Progenitor cell of endocrine pancreas (in vitro differentiated cells): ENCODE measurements around the gene CYP4B1. TPM values are rescaled to one million over a fixed set of nuclear protein-coding genes. Genes with fewer than 3 reads are reported as not detected.

Source experiments
- DNase-seq: peaks from one replicate; pipeline ENCODE4 v3.0.0; 2021; ENCODE audit warnings: low spot score; ENCODE audit not compliant: unreplicated experiment
- H3K27ac Mint-ChIP-seq: 2 replicates; pipeline ENCODE4 v1.8.0; 2021; ENCODE audit warnings: mild to moderate bottlenecking, moderate library complexity, mixed read lengths
- H3K27me3 Mint-ChIP-seq: 2 replicates; pipeline ENCODE4 v1.8.0; 2021; ENCODE audit warnings: mixed read lengths
- H3K36me3 Mint-ChIP-seq: 2 replicates; pipeline ENCODE4 v1.8.0; 2022; ENCODE audit warnings: mixed read lengths; ENCODE audit not compliant: insufficient read depth
- H3K4me1 Mint-ChIP-seq: 2 replicates; pipeline ENCODE4 v1.8.0; 2021; ENCODE audit warnings: low read depth, mixed read lengths
- H3K4me3 Mint-ChIP-seq: 2 replicates; pipeline ENCODE4 v1.8.0; 2021; ENCODE audit warnings: low read depth, mild to moderate bottlenecking, moderate library complexity, mixed read lengths
- H3K9me3 Mint-ChIP-seq: 2 replicates; pipeline ENCODE4 v1.8.0; 2021; ENCODE audit warnings: low read depth, mixed read lengths
- total RNA-seq: library from RNA; stranded (reverse); gene quantifications from 2 replicates; pipeline ENCODE4 v1.2.1, GENCODE V29; 2021
- TF ChIP-seq, protein P1 (sequence below): fragments of 200-600 bp; sonication (generic); IDR thresholded peaks from one replicate; pipeline ENCODE4 v1.5.0; 2021; ENCODE audit warnings: antibody characterized with exemption, mild to moderate bottlenecking; ENCODE audit not compliant: unreplicated experiment

Gene CYP4B1
- total RNA-seq, 1 donor from 2014 or later: not detected

- DNase-seq: no peak
Measured at GRCh38 chr1:46757247-46757955, 41.4 kb upstream of the CYP4B1 start.

GRCh38 chr1:46757956-46758528, 40.8 kb upstream of the CYP4B1 start:
- peaks cover 3% of the 10 kb centered on the region for H3K9me3 Mint-ChIP-seq
- no peak for DNase-seq
- peaks cover 54% of the 10 kb centered on the region for H3K4me1 Mint-ChIP-seq
- TF ChIP-seq, protein P1, sequence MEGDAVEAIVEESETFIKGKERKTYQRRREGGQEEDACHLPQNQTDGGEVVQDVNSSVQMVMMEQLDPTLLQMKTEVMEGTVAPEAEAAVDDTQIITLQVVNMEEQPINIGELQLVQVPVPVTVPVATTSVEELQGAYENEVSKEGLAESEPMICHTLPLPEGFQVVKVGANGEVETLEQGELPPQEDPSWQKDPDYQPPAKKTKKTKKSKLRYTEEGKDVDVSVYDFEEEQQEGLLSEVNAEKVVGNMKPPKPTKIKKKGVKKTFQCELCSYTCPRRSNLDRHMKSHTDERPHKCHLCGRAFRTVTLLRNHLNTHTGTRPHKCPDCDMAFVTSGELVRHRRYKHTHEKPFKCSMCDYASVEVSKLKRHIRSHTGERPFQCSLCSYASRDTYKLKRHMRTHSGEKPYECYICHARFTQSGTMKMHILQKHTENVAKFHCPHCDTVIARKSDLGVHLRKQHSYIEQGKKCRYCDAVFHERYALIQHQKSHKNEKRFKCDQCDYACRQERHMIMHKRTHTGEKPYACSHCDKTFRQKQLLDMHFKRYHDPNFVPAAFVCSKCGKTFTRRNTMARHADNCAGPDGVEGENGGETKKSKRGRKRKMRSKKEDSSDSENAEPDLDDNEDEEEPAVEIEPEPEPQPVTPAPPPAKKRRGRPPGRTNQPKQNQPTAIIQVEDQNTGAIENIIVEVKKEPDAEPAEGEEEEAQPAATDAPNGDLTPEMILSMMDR: no peak
- H3K36me3 Mint-ChIP-seq: no peaks in the 10 kb centered on the region
- H3K4me3 Mint-ChIP-seq: peak overlapping the region; percentile 1
- H3K27ac Mint-ChIP-seq: peak overlapping the region; percentile 98
- H3K27me3 Mint-ChIP-seq: no peaks in the 10 kb centered on the region

More at GRCh38 chr1:46757247-46757955, 41.4 kb upstream of the CYP4B1 start:
- no peaks in the 10 kb centered on the region for H3K27me3 Mint-ChIP-seq
- TF ChIP-seq, protein P1: no peak
- peaks cover 3% of the 10 kb centered on the region for H3K9me3 Mint-ChIP-seq
- no peaks in the 10 kb centered on the region for H3K36me3 Mint-ChIP-seq
- H3K4me3 Mint-ChIP-seq: peak overlapping the region; percentile 49
- H3K4me1 Mint-ChIP-seq: peaks cover 54% of the 10 kb centered on the region
- peak overlapping the region; percentile 98 for H3K27ac Mint-ChIP-seq

DNA sequence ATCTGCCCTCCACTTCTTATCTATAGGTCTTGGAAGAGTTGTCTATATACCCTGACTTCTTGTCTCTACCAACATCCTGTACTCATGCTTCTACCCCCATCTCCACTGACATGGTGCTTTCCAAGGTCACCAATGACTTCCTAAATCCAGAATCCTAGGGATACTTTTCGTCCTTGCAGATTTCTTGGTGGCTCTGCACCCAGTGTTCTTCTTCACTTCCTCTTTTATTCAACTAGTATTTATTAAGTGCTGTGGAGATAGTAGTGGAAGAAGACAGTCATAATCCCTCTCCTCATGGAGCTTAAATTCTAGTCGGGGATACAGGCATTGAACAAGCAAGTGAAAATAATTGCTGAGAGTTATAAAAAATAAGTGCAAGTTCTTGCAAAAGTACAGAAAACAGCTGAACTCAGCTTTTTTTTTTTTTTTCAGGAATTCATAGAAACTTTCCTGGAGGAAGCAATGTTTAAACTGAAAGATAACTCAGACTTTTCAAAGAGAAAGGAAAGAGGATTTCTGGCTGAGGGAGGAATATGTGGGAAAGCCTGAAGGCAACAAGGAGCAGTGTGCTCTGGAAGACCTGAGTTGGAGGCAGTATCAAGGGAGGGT, 38.2 kb upstream of the CYP4B1 start:
- no peak for DNase-seq
- Mint-ChIP-seq H3K9me3 (peaks cover 3% of the 10 kb centered on the region), H3K4me1 (peaks cover 39% of the 10 kb centered on the region), H3K4me3 (no peak overlapping the region), H3K27ac (no peak overlapping the region), H3K27me3 (no peaks in the 10 kb centered on the region), H3K36me3 (no peaks in the 10 kb centered on the region)
- TF ChIP-seq, protein P1: no peak

DNA sequence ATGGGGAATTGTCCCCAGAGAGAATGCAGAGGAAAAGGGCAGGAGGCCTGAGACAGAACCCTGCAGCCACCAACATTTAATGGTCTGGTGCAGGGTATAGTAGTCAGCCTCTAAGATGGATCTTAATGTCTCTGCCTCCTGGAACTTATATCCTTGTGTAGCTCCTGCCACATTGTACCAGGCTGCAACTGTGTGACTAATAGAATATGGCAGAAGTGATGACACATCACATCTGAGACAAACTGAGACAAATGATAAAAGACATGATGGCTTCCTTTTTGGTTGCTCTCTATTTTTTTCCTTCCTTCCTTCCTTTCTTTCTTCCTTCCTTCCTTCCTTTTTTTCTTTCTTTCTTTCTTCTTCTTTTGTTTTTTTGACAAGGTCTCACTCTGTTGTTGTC, 37.1 kb upstream of the CYP4B1 start:
- no peaks in the 10 kb centered on the region for H3K27me3 Mint-ChIP-seq

DNA sequence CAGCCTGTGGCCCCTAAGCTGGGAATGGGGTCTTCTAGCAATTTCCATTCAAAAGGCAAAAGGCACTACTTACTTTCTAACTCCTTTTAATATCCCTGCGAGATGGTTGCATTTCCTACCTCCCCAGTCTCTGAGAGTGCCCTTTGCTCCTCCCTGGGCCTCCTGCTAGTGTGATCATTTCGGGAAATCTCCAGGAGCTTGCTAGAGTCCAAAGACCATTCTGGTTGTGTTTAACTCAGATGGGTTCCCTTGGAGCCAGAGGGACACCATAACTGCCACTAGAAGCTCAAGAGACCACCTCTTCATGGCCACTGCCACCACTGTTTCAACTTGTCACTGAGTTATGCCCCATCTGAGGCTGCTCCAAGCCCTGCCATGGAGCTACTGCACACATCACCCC, 34.4 kb upstream of the CYP4B1 start:
- TF ChIP-seq, protein P1: no peak
- no peak for DNase-seq
- no peak overlapping the region for H3K4me3 Mint-ChIP-seq
- no peaks in the 10 kb centered on the region for H3K27me3 Mint-ChIP-seq
- H3K27ac Mint-ChIP-seq: no peak overlapping the region
- H3K36me3 Mint-ChIP-seq: no peaks in the 10 kb centered on the region
- H3K9me3 Mint-ChIP-seq: peaks cover 6% of the 10 kb centered on the region
- H3K4me1 Mint-ChIP-seq: peaks cover 16% of the 10 kb centered on the region

More for the DNA sequence above, 37.1 kb upstream of the CYP4B1 start:
- no peak overlapping the region for H3K27ac Mint-ChIP-seq
- H3K9me3 Mint-ChIP-seq: peaks cover 3% of the 10 kb centered on the region
- TF ChIP-seq, protein P1: no peak
- no peak overlapping the region for H3K4me3 Mint-ChIP-seq
- peaks cover 29% of the 10 kb centered on the region for H3K4me1 Mint-ChIP-seq
- H3K36me3 Mint-ChIP-seq: no peaks in the 10 kb centered on the region
- no peak for DNase-seq
